ENCODE data around the gene SORCS2. TPM values are rescaled to one million over a fixed set of nuclear protein-coding genes. Genes with fewer than 3 reads are reported as not detected.

SORCS2 gene
- total and polyA plus RNA-seq, 12 donors: 0.25 to 5.4 (median 2.2) TPM

DNA sequence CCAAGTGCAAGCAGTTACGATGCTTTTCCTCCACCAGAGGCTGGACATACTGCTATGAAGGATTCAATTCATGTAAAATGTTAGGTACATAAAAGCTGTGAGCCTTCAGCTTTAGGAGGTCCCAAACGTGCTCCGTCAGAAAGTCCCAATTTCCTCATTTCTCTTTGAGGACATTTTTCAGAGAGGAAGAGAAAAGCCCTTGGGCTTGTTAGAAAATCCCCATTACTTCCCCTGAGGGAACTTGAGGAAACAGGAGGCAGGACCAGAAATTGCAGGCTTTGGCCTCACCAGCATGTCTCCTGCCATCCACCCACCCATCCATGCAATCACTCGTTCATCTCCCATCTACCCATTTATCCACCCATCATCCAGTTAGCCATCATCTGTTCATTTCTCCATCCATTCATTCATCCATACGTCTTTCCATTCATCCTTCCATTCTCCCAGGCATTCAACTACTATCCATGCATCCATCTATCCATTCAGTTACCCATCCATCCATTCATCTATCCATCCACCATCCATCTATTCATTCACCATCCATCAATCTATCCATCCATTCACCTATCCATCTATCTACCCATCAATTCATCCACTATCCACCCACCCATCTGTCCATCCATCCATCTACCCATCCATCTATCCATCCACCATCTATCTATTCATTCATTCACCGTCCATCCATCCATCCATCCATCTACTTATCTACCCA lies 523.8 kb downstream of the SORCS2 start:
- DNase-seq (no peak), ATAC-seq (no peak)
- intact Hi-C loops (cut with DNase I): loop anchor here in 8 of 10 donors (5.0 to 10.0 kb wide), 5 partner anchors 251 to 524 kb away; partner anchors contain the start of gene SORCS2 (in 4 of the 8)
- H3K4me1 ChIP-seq: peaks cover 0 to 7% (median 4%) of the 10 kb centered on the region in 9 donors
- no peak overlapping the region for H3K4me3 ChIP-seq
- 76 to 77% methylated on average over 6 of the region's 6 CpGs for WGBS, 2 donors
- TF ChIP-seq, protein P1, sequence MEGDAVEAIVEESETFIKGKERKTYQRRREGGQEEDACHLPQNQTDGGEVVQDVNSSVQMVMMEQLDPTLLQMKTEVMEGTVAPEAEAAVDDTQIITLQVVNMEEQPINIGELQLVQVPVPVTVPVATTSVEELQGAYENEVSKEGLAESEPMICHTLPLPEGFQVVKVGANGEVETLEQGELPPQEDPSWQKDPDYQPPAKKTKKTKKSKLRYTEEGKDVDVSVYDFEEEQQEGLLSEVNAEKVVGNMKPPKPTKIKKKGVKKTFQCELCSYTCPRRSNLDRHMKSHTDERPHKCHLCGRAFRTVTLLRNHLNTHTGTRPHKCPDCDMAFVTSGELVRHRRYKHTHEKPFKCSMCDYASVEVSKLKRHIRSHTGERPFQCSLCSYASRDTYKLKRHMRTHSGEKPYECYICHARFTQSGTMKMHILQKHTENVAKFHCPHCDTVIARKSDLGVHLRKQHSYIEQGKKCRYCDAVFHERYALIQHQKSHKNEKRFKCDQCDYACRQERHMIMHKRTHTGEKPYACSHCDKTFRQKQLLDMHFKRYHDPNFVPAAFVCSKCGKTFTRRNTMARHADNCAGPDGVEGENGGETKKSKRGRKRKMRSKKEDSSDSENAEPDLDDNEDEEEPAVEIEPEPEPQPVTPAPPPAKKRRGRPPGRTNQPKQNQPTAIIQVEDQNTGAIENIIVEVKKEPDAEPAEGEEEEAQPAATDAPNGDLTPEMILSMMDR (IDR thresholded peaks at IDR 0.05): no peak
- H3K27ac ChIP-seq: no peak overlapping the region
- H3K27me3 ChIP-seq: peaks cover 0 to 24% (median 12%) of the 10 kb centered on the region in 7 donors
- no peaks in the 10 kb centered on the region for H3K36me3 ChIP-seq
- peaks cover 0 to 8% (median 0%) of the 10 kb centered on the region in 11 donors for H3K9me3 ChIP-seq

GRCh38 chr4:7717161-7717560 lies 524.8 kb downstream of the SORCS2 start:
- no peak for DNase-seq
- no peak overlapping the region for H3K27ac ChIP-seq
- H3K9me3 ChIP-seq: peaks cover 0 to 8% (median 0%) of the 10 kb centered on the region in 11 donors
- 90 to 94% methylated on average over 11 of the region's 11 CpGs for WGBS, 2 donors
- intact Hi-C loops (cut with DNase I): loop anchor here in 8 of 10 donors (5.0 to 10.0 kb wide), 5 partner anchors 252 to 525 kb away; partner anchors contain the start of gene SORCS2 (in 4 of the 8)
- ATAC-seq: no peak
- peaks cover 0 to 7% (median 4%) of the 10 kb centered on the region in 9 donors for H3K4me1 ChIP-seq
- H3K36me3 ChIP-seq: no peaks in the 10 kb centered on the region
- H3K27me3 ChIP-seq: peaks cover 0 to 25% (median 12%) of the 10 kb centered on the region in 7 donors
- no peak overlapping the region for H3K4me3 ChIP-seq
- TF ChIP-seq, protein P1 (IDR thresholded peaks at IDR 0.05): no peak

DNA sequence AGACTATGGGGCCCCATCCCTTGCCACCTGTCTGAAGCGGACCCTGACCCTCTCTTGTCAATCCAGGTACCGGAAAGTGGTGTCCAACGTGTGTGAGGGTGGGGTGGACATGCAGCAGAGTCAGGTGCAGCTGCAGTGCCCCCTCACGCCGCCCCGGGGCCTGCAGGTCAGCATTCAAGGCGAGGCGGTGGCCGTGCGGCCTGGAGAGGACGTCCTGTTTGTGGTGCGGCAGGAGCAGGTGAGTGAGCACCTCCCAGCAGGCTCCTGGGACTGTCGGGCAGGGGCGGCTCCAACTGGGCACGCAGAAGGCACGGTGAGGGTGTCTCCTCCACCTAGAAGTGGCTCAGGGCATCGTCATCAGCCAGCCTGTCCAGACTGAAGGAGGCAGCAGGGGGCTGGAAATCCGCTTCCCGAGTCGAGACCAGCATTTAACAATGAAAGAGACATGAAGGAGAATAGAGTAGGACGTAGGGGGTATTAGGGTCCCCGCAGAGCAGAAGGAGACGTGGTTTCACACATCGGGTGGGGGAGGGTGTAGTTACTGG lies 525.7 kb downstream of the SORCS2 start:
- intact Hi-C loops (cut with DNase I): loop anchor here in 8 of 10 donors (2.0 to 10.0 kb wide), 7 partner anchors 253 to 526 kb away; partner anchors contain the start of gene SORCS2 (in 5 of the 8)
- DNase-seq (no peak), ATAC-seq (no peak)
- WGBS, 2 donors: 77 to 78% methylated on average over 24 of the region's 24 CpGs
- Histone ChIP-seq H3K4me3 (no peak overlapping the region), H3K27me3 (peaks cover 0 to 25% (median 12%) of the 10 kb centered on the region in 7 donors), H3K36me3 (no peaks in the 10 kb centered on the region), H3K9me3 (peaks cover 0 to 8% (median 0%) of the 10 kb centered on the region in 11 donors), H3K27ac (no peak overlapping the region), H3K4me1 (peaks cover 0 to 7% (median 4%) of the 10 kb centered on the region in 9 donors)
- TF ChIP-seq, protein P1 (IDR thresholded peaks at IDR 0.05): no peak

DNA sequence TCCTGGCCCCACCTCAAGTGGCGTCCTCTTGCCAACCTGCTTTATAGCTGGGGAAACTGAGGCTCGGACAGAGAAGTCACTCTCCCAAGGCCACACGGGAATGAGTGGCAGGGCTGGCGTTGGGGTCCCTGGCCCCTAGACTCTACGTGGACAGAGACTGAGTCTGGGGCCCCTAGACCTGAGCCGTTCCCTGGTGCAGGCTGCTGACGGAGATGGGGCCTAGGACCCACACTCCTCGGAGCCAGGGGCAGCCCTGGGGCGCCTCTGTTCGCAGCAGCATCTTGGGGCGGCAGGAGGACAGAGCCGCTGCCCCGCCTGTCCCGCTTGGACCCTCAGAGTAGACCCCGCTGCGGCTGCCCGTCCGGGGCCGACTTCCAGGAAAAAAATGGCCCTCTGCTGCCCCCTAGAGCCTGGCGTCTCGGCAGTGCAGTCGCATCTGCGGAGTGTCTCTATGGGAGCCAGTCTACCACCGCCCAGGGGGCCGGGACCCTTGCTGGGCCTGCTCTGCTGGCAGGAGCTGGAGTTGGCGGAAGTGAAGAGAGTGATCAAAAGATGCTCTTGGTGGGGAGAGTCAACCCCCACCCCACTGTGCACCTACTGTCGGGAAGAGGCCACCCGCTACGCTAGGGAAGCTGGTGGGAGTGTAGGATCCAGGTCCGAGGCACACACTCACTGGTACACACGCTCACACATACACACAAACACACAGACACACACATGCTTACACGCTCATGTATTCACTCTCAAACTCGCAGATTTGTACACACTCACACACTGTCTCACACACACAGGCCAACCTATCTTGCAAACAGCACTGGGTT lies 527.2 kb downstream of the SORCS2 start:
- intact Hi-C loops (cut with DNase I): loop anchor here in 9 of 10 donors (2.0 to 10.0 kb wide), 8 partner anchors 255 to 527 kb away; partner anchors contain the start of gene SORCS2 (in 9 of the 9)
- 24 to 25% methylated on average over 33 of the region's 33 CpGs for WGBS, 2 donors
- Histone ChIP-seq H3K27me3 (peaks cover 0 to 25% (median 12%) of the 10 kb centered on the region in 7 donors), H3K27ac (no peak overlapping the region), H3K4me1 (peaks cover 0 to 7% (median 4%) of the 10 kb centered on the region in 9 donors), H3K4me3 (no peak overlapping the region), H3K9me3 (no peaks in the 10 kb centered on the region), H3K36me3 (no peaks in the 10 kb centered on the region)
- TF ChIP-seq, protein P1 (IDR thresholded peaks at IDR 0.05): peak; percentile 61 to 89 (median 85)
- peak; percentile 44 to 82 (median 70) for ATAC-seq
- DNase-seq: peak; percentile 54 to 72
